ELF-1 (cell line): ENCODE data around the gene FOXK2.
A peak's percentile ranks its signal among the peaks of the same experiment; 100 is the strongest.

Experiments
- DNase-seq: peaks from one replicate; pipeline ENCODE4 v3.0.0-alpha.2; 2016; ENCODE audit warnings: low read depth, low spot score

Gene FOXK2

GRCh38 chr17:82605939-82606600 is 86.5 kb downstream of the FOXK2 start:
- DNase-seq, result no peak

- DNase-seq, result no peak
Measured at GRCh38 chr17:82608816-82609215, 89.3 kb downstream of the FOXK2 start.

GRCh38 chr17:82609655-82610054 is 90.1 kb downstream of the FOXK2 start:
- DNase-seq, result no peak

GRCh38 chr17:82611140-82612058 is 91.9 kb downstream of the FOXK2 start:
- DNase-seq, result no peak

- DNase-seq, result peak; percentile 86
Measured at GRCh38 chr17:82613283-82614094, 94.0 kb downstream of the FOXK2 start.

GRCh38 chr17:82614095-82614631 is 94.6 kb downstream of the FOXK2 start:
- peak; percentile 43 for DNase-seq

- DNase-seq, result peak; percentile 59
Measured at GRCh38 chr17:82615084-82616020, 95.8 kb downstream of the FOXK2 start.

GRCh38 chr17:82616021-82616711 is 96.6 kb downstream of the FOXK2 start:
- no peak for DNase-seq

- DNase-seq, result no peak
Measured at GRCh38 chr17:82619211-82619610, 99.7 kb downstream of the FOXK2 start.

- DNase-seq, result no peak
Measured at GRCh38 chr17:82619641-82620040, 100.1 kb downstream of the FOXK2 start.

- DNase-seq, result no peak
Measured at GRCh38 chr17:82623707-82624106, 104.2 kb downstream of the FOXK2 start.

- no peak for DNase-seq
Measured at GRCh38 chr17:82627405-82627804, 107.9 kb downstream of the FOXK2 start.

- no peak for DNase-seq
Measured at GRCh38 chr17:82629748-82630147, 110.2 kb downstream of the FOXK2 start.

GRCh38 chr17:82630212-82630611 is 110.7 kb downstream of the FOXK2 start:
- DNase-seq, result no peak

- DNase-seq, result no peak
Measured at GRCh38 chr17:82631544-82631943, 112.0 kb downstream of the FOXK2 start.

- DNase-seq, result no peak
Measured at GRCh38 chr17:82632451-82632850, 112.9 kb downstream of the FOXK2 start.

GRCh38 chr17:82633343-82633742 is 113.8 kb downstream of the FOXK2 start:
- DNase-seq, result no peak

GRCh38 chr17:82636626-82637598 is 117.4 kb downstream of the FOXK2 start:
- DNase-seq, result peak; percentile 44
